ENCODE data around the gene SETBP1. TPM values are rescaled to one million over a fixed set of nuclear protein-coding genes. Genes with fewer than 3 reads are reported as not detected.
A peak's percentile ranks its signal among the peaks of the same experiment; 100 is the strongest.

Gene SETBP1
- total and polyA plus RNA-seq, 2 of the 8 experiments (the other 6 are each of a cell fraction or from before 2014, with no cell fraction given): 2.0 to 6.5 TPM

GRCh38 chr18:44724105-44724778, 43.6 kb downstream of the SETBP1 start:
- Histone ChIP-seq H3K23ac (ENCODE audit: insufficient read length) (no peak overlapping the region), H3K18ac (ENCODE audit: extremely low read depth, low read length) (no peak overlapping the region), H4K5ac (ENCODE audit: insufficient read length, low read depth, low read length) (no peak overlapping the region), H3K56ac (replicated peaks; ENCODE audit: insufficient read length, low read depth, low read length) (no peak overlapping the region), H3K14ac (ENCODE audit: insufficient read length) (no peak overlapping the region), H2BK20ac (ENCODE audit: low read length) (no peak overlapping the region), H2AK5ac (ENCODE audit: low read depth, low read length) (no peak overlapping the region), H3K36me3 (ENCODE audit: control insufficient read depth in 2 of 4, insufficient read depth in 4 of 4, low read length in 3 of 4) (no peaks in the 10 kb centered on the region), H4K91ac (replicated peaks; ENCODE audit: insufficient read length, low read length) (no peak overlapping the region), H3K4me1 (replicated peaks in 1 of 4; ENCODE audit: control insufficient read depth in 3 of 4, insufficient read depth in 4 of 4, low read length in 3 of 4) (peaks cover 7 to 9% (median 8%) of the 10 kb centered on the region in 4 experiments; a peak in 4 of 7 replicates), H2BK5ac (ENCODE audit: low read depth, low read length) (no peak overlapping the region), H2BK12ac (ENCODE audit: low read depth, low read length) (no peak overlapping the region), H3K9ac (replicated peaks in 1 of 4; ENCODE audit: extremely low read depth in 1 of 4, low read depth in 3 of 4, low read length in 3 of 4) (no peak overlapping the region), H2BK15ac (ENCODE audit: low read length) (no peak overlapping the region), H3K9me3 (ENCODE audit: insufficient read depth in 2 of 2, low read depth in 1 of 2, low read length in 1 of 2) (no peaks in the 10 kb centered on the region), H2BK120ac (replicated peaks; ENCODE audit: low read depth, low read length) (no peak overlapping the region), H3K23me2 (ENCODE audit: low read depth, low read length) (no peaks in the 10 kb centered on the region), H2AFZ (ENCODE audit: low read length) (no peak overlapping the region), H4K8ac (ENCODE audit: extremely low read depth, insufficient read depth, low read length) (no peak overlapping the region), H3K4me2 (ENCODE audit: insufficient read depth in 1 of 2, low read depth in 2 of 2, low read length in 2 of 2) (no peak overlapping the region), H3K4me3 (ENCODE audit: extremely low read depth in 1 of 4, insufficient read depth in 2 of 4, low read depth in 3 of 4, low read length in 4 of 4) (no peak overlapping the region), H3K4ac (replicated peaks; ENCODE audit: insufficient read length, low read depth, low read length) (no peak overlapping the region), H3K27me3 (replicated peaks in 1 of 4; ENCODE audit: control insufficient read depth in 3 of 4, extremely low read depth in 1 of 4, insufficient read depth in 3 of 4, low read length in 3 of 4) (no peaks in the 10 kb centered on the region), H3K79me2 (ENCODE audit: control insufficient read depth in 1 of 2, insufficient read depth in 2 of 2, low read length in 2 of 2) (no peaks in the 10 kb centered on the region), H3K27ac (ENCODE audit: low read depth, low read length) (no peak overlapping the region), H4K20me1 (replicated peaks in 1 of 2; ENCODE audit: control insufficient read depth in 1 of 2, insufficient read depth in 2 of 2, low read length in 2 of 2) (no peaks in the 10 kb centered on the region), H3K79me1 (ENCODE audit: low read depth, low read length) (no peaks in the 10 kb centered on the region; the same call in 1 of the 2 replicates)
- WGBS, 2 experiments (ENCODE audit: extremely low coverage in 1 of 2, insufficient coverage in 1 of 2, insufficient read length in 1 of 2, insufficient replicate concordance in 2 of 2, low coverage in 1 of 2, low lambda C conversion rate in 2 of 2, missing lambda C conversion rate in 1 of 2): 73% methylated on average over 1 of the region's 1 CpG; no CpG with 5 or more reads in 1 of the 2 experiments
- TF ChIP-seq CHD1 (IDR thresholded peaks at IDR 0.05; ENCODE audit: low read depth, low read length) (no peak), EP300 (IDR thresholded peaks at IDR 0.05; ENCODE audit: borderline replicate concordance in 1 of 2, low read depth in 2 of 2, low read length in 2 of 2) (no peak), SRF (IDR thresholded peaks at IDR 0.05; ENCODE audit: low read depth, low read length) (peak; percentile 86), JUND (IDR thresholded peaks at IDR 0.05; ENCODE audit: low read length) (no peak), SP1 (IDR thresholded peaks at IDR 0.05; ENCODE audit: low read depth, low read length) (no peak), BACH1 (IDR thresholded peaks at IDR 0.05; ENCODE audit: low read length) (no peak), GTF2F1 (IDR thresholded peaks at IDR 0.05; ENCODE audit: borderline replicate concordance, low read depth, low read length) (no peak)
- ChIA-PET POLR2A (ENCODE audit: partially characterized antibody) (no interaction called here), CTCF (ENCODE audit: partially characterized antibody) (interaction anchor here (1.1 to 1.7 kb wide), 4 partner anchors 8 to 22 kb away, joined by 3 to 6 read pairs (median 4); no protein-coding TSS in a partner anchor)
- DNase-seq (ENCODE audit: low read depth in 1 of 2, low spot score in 2 of 2) (no peak), FAIRE-seq (no peak)

Data from H1 (cell line).